ENCODE results near the gene GOLGA6A.
A peak's percentile ranks its signal among the peaks of the same experiment; 100 is the strongest.

GOLGA6A gene

GRCh38 chr15:74040109-74040850, 42.1 kb downstream of the GOLGA6A start:
- Mint-ChIP-seq H3K4me1 (peaks cover 0 to 1% of the 10 kb centered on the region in 2 donors), H3K27me3 (no peaks in the 10 kb centered on the region), H3K36me3 (peaks cover 36 to 60% of the 10 kb centered on the region in 2 donors), H3K4me3 (no peak overlapping the region), H3K9me3 (no peaks in the 10 kb centered on the region), H3K27ac (no peak overlapping the region)
- ATAC-seq (replicated peaks) (no peak), DNase-seq (no peak)

GRCh38 chr15:74039656-74040010, 42.7 kb downstream of the GOLGA6A start:
- Mint-ChIP-seq H3K36me3 (peaks cover 40 to 66% of the 10 kb centered on the region in 2 donors), H3K27me3 (no peaks in the 10 kb centered on the region), H3K4me3 (no peak overlapping the region)

DNA sequence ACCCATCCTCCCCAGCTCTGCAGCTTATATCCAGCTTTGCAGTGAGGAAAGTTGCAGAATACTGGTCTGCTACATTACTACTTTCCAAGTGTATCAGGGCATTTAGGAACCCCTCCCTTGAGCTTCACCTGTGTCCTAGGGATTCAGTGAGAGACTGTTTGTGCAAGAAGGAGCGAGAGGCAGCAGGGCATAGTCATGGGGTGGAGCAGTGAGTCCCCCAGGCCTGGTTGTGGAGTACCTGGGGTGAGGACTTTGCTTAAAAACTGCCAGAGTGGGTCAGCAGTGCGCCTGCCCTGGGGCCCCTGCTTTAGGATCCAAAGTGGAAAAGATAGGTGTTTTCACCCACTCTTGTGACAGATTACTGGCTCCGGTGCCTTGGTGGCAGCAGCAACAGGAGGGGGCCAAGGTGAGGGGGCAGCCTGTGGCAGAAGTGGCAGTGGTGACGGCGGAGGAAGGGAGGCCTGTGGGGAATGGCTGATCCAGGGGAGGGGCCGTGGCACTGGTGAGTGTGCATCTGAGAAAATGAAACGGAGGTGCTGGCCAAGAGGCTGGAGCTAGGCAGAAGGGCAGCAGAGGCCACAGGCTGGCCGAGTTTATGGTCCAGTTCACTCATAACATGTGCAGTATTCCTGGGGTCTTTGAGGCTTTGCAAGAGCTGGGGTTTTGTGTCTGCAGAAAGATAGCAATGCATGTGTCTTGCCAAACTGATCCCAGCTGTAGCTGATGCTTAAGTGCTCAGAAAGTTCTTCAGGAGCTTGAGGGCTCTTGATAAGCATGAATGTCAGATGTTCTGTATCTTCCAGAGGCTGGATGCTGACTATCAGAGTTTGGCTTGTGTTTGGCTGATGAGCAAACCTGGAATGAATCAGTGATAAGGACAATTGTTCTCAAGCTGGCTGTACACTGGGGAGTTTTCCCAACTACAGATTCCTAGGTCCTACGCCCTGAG, 43.4 kb downstream of the GOLGA6A start:
- Mint-ChIP-seq H3K4me3 (no peak overlapping the region), H3K4me1 (peaks cover 0 to 2% of the 10 kb centered on the region in 2 donors)

More at GRCh38 chr15:74039656-74040010, 42.7 kb downstream of the GOLGA6A start:
- no peak for ATAC-seq (replicated peaks)
- H3K9me3 Mint-ChIP-seq: no peaks in the 10 kb centered on the region
- H3K27ac Mint-ChIP-seq: no peak overlapping the region
- DNase-seq: no peak
- H3K4me1 Mint-ChIP-seq: no peaks in the 10 kb centered on the region

GRCh38 chr15:74037171-74038117, 44.9 kb downstream of the GOLGA6A start:
- H3K4me3 Mint-ChIP-seq: no peak overlapping the region
- peak overlapping the region; percentile 27 for H3K27ac Mint-ChIP-seq
- ATAC-seq (replicated peaks): no peak
- no peak for DNase-seq
- H3K4me1 Mint-ChIP-seq: peaks cover 0 to 2% of the 10 kb centered on the region in 2 donors
- no peaks in the 10 kb centered on the region for H3K27me3 Mint-ChIP-seq
- no peaks in the 10 kb centered on the region for H3K9me3 Mint-ChIP-seq
- peaks cover 49 to 70% of the 10 kb centered on the region in 2 donors for H3K36me3 Mint-ChIP-seq

More for the DNA sequence above, 43.4 kb downstream of the GOLGA6A start:
- H3K9me3 Mint-ChIP-seq: no peaks in the 10 kb centered on the region
- no peak for DNase-seq
- no peaks in the 10 kb centered on the region for H3K27me3 Mint-ChIP-seq
- no peak for ATAC-seq (replicated peaks)
- H3K36me3 Mint-ChIP-seq: peaks cover 44 to 72% of the 10 kb centered on the region in 2 donors
- H3K27ac Mint-ChIP-seq: peak overlapping the region; percentile 72

DNA sequence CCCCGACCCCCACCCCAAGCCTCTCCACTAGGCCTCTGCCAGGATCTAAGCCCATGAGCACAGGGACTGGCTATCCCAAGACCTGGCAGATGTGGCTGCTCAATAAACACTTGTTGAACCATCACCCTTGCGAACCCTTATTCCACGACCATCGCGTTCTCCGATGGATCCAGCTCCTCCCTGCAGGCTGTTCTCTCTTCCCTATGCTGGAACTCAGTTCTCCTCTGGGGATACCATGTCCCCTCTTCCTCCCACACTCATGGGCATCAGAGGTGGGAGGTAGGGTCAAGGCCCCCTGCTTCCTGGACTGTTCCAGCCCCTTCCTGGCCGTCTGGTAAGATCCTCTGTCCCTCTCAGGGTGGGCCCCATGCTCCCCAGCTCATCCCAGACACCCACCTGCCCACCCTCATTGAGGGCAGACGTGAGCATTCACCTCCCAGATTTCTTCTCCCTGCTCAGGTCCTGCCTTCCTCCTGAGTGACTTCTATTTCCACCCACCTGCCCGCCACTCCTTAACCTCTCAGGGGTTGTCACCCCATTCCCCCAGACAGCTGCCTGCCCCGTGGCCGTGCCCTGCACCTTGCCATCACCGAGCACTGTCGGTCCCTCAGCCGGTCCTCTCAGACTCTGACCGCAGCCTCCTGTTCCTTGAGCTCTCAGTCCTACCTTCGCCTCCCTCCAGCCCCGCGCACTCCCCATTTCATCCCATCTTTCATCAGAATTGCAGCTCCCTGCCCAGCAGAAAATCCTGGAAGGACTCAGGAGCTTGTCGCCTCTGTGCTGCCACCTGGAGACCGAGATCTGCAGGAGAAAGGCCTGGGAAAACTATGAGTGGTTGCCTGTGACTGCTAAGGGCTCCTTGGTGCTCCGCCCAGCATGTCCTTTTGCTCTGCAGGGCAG, 45.8 kb downstream of the GOLGA6A start:
- ATAC-seq (replicated peaks): no peak

GRCh38 chr15:74035121-74036017, 47.0 kb downstream of the GOLGA6A start:
- H3K27ac Mint-ChIP-seq: no peak overlapping the region
- DNase-seq: no peak
- H3K9me3 Mint-ChIP-seq: no peaks in the 10 kb centered on the region
- no peaks in the 10 kb centered on the region for H3K27me3 Mint-ChIP-seq
- peaks cover 49 to 66% of the 10 kb centered on the region in 2 donors for H3K36me3 Mint-ChIP-seq
- H3K4me1 Mint-ChIP-seq: peaks cover 0 to 2% of the 10 kb centered on the region in 2 donors
- no peak for ATAC-seq (replicated peaks)
- H3K4me3 Mint-ChIP-seq: no peak overlapping the region

More for the DNA sequence above, 45.8 kb downstream of the GOLGA6A start:
- H3K36me3 Mint-ChIP-seq: peaks cover 51 to 68% of the 10 kb centered on the region in 2 donors
- no peaks in the 10 kb centered on the region for H3K27me3 Mint-ChIP-seq
- no peaks in the 10 kb centered on the region for H3K9me3 Mint-ChIP-seq
- no peak for DNase-seq
- peaks cover 0 to 2% of the 10 kb centered on the region in 2 donors for H3K4me1 Mint-ChIP-seq
- H3K4me3 Mint-ChIP-seq: no peak overlapping the region
- H3K27ac Mint-ChIP-seq: peak overlapping the region; percentile 52

- no peak overlapping the region for H3K27ac Mint-ChIP-seq
- H3K9me3 Mint-ChIP-seq: no peaks in the 10 kb centered on the region
- peaks cover 0 to 2% of the 10 kb centered on the region in 2 donors for H3K4me1 Mint-ChIP-seq
- no peak overlapping the region for H3K4me3 Mint-ChIP-seq
- peaks cover 53 to 71% of the 10 kb centered on the region in 2 donors for H3K36me3 Mint-ChIP-seq
- ATAC-seq (replicated peaks) (no peak), DNase-seq (no peak)
- no peaks in the 10 kb centered on the region for H3K27me3 Mint-ChIP-seq
These were observed 48.1 kb downstream of the GOLGA6A start for GRCh38 chr15:74034206-74034755.

DNA sequence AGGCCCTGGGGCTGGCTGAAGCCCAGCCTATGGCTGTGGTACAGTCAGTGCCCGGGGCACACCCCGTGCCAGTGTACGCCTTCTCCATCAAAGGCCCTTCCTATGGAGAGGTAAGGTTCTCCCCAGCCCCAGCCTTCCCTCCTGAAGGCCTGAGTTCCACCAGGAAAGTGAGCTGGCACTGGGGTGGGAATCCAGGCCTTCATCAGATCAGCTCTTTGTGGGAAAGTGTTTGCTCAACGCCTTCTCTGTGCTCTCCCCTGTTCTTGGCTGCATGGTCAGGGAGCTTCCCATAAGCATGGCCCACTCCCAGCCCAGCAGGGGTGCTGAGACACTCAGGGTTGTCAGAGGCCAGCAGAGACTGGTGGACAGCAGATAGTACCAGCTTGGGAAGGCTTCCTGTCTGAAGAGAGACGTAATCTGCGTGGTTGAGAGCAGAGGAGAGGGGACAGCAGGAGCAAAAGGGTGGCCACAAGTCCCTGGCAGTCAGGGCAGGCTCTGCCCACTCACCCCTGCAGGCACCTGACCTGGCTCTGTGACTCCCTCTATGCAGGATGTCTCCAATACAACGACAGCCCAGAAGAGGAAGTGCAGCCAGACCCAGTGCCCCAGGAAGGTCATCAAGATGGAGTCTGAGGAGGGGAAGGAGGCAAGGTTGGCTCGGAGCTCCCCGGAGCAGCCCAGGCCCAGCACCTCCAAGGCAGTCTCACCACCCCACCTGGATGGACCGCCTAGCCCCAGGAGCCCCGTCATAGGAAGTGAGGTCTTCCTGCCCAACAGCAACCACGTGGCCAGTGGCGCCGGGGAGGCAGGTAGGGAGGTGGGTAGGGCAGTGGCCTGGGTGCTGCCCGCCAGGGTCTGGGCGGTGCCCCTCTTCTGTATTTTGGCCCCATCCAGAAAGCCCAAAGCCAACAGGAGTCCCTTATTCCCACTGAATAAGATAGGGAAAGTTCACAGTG, 49.5 kb downstream of the GOLGA6A start:
- H3K27ac Mint-ChIP-seq: peak overlapping the region; percentile 37

GRCh38 chr15:74032046-74032445, 50.3 kb downstream of the GOLGA6A start:
- peaks cover 38 to 64% of the 10 kb centered on the region in 2 donors for H3K36me3 Mint-ChIP-seq
- no peak for ATAC-seq (replicated peaks)
- DNase-seq: no peak
- H3K27ac Mint-ChIP-seq: peak overlapping the region; percentile 49
- H3K4me1 Mint-ChIP-seq: peaks cover 0 to 2% of the 10 kb centered on the region in 2 donors
- H3K4me3 Mint-ChIP-seq: no peak overlapping the region
- no peaks in the 10 kb centered on the region for H3K9me3 Mint-ChIP-seq
- H3K27me3 Mint-ChIP-seq: no peaks in the 10 kb centered on the region

More for the DNA sequence above, 49.5 kb downstream of the GOLGA6A start:
- Mint-ChIP-seq H3K4me1 (peaks cover 0 to 2% of the 10 kb centered on the region in 2 donors), H3K36me3 (peaks cover 47 to 69% of the 10 kb centered on the region in 2 donors), H3K9me3 (no peaks in the 10 kb centered on the region), H3K4me3 (no peak overlapping the region), H3K27me3 (no peaks in the 10 kb centered on the region)
- DNase-seq (no peak), ATAC-seq (replicated peaks) (peak in 1 of 2 donors; percentile 45)

DNA sequence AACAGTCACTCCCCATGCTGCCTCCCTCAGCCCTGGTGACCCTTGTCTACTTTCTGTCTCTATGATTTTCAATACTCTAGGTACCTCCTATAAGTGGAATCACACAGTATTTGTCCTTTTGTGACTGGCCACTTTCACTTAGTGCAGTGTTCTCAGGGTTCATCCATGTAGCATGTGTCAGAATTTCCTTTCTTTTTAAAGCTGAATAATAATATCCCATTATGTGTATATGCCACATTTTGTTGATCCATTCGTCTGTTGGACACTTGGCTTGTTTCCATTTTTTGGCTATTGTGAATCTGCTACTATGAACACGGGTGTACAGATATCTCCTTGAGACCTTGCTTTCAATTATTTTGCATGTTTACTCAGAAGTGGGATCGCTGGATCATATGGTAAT, 53.7 kb downstream of the GOLGA6A start:
- H3K4me3 Mint-ChIP-seq: no peak overlapping the region
- no peaks in the 10 kb centered on the region for H3K9me3 Mint-ChIP-seq
- H3K36me3 Mint-ChIP-seq: peaks cover 31 to 51% of the 10 kb centered on the region in 2 donors
- ATAC-seq (replicated peaks): no peak
- H3K27me3 Mint-ChIP-seq: no peaks in the 10 kb centered on the region
- H3K27ac Mint-ChIP-seq: no peak overlapping the region
- peaks cover 0 to 2% of the 10 kb centered on the region in 2 donors for H3K4me1 Mint-ChIP-seq
- DNase-seq: no peak

DNA sequence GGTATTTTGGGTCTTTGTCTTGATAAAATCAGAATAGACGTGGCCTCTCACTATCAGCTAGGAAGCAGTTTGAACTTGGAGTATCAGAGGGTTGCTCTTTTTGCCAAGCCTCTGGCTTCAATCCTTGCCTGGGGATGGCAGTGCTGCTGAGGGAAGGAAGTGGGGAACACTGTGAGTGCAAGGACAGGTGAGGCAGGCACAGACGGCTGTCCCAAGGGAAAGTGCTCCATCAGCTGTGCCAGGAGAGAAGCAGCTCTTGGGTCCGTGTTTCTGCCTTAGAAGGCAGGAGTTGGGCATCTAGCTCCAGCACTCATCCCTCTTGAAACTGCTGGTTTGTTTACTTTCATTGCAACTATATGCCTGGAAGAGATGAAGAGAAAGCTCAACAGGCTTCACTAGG, 54.7 kb downstream of the GOLGA6A start:
- no peaks in the 10 kb centered on the region for H3K9me3 Mint-ChIP-seq
- H3K4me1 Mint-ChIP-seq: peaks cover 0 to 6% of the 10 kb centered on the region in 2 donors
- H3K27ac Mint-ChIP-seq: no peak overlapping the region
- ATAC-seq (replicated peaks): no peak
- DNase-seq: no peak
- H3K36me3 Mint-ChIP-seq: peaks cover 36 to 55% of the 10 kb centered on the region in 2 donors
- no peak overlapping the region for H3K4me3 Mint-ChIP-seq
- no peaks in the 10 kb centered on the region for H3K27me3 Mint-ChIP-seq
